ENCODE measurements around the gene PHAF1.

GRCh38 chr16:67166110-67166547, 56.4 kb downstream of the PHAF1 start:
- TF ChIP-seq EZH2 (IDR thresholded peaks at IDR 0.05; ENCODE audit: insufficient read depth, poor library complexity, severe bottlenecking) (no peak), EZH2phosphoT487 (IDR thresholded peaks at IDR 0.05; ENCODE audit: insufficient read depth, low read depth) (no peak)

Measured in GM23248 (cell line).